Thyroid gland (tissue), 4 donors: ENCODE data around the gene TAF9B.

Experiments
- POLR2A ChIP-seq, 2 donors: fragments of 450-650 bp; IDR thresholded peaks; one replicate each; pipeline ENCODE4 v1.6.1; 2017; ENCODE audit warnings: antibody characterized with exemption in 2 of 2, mild to moderate bottlenecking in 2 of 2, moderate library complexity in 1 of 2
- TF ChIP-seq, protein P1 (sequence below), 6 experiments: fragments of 200-600 bp in 3 of 6; fragments of 450-650 bp in 3 of 6; sonication (generic) in 3 of 6; IDR thresholded peaks; one replicate each; pipeline ENCODE4 v1.5.1; 2016 to 2019; ENCODE audit warnings: antibody characterized with exemption in 6 of 6, mild to moderate bottlenecking in 2 of 6, inconsistent platforms in 1 of 6, moderate library complexity in 1 of 6

- TF ChIP-seq, protein P1, sequence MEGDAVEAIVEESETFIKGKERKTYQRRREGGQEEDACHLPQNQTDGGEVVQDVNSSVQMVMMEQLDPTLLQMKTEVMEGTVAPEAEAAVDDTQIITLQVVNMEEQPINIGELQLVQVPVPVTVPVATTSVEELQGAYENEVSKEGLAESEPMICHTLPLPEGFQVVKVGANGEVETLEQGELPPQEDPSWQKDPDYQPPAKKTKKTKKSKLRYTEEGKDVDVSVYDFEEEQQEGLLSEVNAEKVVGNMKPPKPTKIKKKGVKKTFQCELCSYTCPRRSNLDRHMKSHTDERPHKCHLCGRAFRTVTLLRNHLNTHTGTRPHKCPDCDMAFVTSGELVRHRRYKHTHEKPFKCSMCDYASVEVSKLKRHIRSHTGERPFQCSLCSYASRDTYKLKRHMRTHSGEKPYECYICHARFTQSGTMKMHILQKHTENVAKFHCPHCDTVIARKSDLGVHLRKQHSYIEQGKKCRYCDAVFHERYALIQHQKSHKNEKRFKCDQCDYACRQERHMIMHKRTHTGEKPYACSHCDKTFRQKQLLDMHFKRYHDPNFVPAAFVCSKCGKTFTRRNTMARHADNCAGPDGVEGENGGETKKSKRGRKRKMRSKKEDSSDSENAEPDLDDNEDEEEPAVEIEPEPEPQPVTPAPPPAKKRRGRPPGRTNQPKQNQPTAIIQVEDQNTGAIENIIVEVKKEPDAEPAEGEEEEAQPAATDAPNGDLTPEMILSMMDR (IDR thresholded peaks at IDR 0.05) = no peak
- peak in 1 of 2 donors; percentile 74 for TF ChIP-seq POLR2A (IDR thresholded peaks at IDR 0.05)
Measured at GRCh38 chrX:78139160-78140123, at the start of gene TAF9B.
